Cerebellar nuclear complex (tissue), 1 donor: ENCODE results near the gene ANKRD50.

ENCODE experiments used
- DNase-seq, 2 experiments: peaks; one replicate each; lab custom pipeline; 2025; lab: John Stamatoyannopoulos, UW

ANKRD50 gene

DNA sequence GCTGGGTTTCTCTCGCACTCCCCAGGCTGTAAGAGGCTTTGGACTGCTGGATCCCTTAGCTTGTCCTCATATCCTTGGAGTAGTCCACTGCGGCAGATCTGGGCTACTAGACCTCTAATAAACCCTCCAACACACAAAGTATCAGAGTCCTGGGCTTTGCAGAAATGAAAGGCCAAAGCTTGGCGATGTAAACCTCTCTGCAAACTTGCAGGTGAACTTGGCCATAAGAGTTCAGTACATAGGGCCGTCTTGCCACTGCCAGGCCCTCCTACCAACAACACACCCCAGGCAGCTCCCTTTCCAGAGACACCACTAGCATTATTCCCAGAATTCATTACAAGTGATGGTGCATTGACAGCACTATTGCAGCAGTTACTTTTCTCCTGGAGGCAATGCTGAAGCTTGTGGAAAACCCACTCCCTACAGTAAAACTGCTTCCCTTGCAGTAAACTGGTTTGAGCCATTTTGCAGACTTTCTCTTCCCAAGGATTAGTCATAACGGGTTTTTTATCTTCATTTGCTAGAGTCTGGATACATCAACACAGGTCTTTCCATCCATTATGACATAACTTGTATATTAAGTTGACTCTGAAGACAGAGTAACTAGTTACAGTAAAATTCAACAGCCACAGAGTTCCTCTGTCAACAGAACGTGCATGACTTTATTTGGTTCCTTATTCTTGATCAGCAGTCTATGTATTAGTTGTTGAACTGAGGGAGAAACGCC is 2.4 kb downstream of the ANKRD50 start:
- DNase-seq, result no peak

DNA sequence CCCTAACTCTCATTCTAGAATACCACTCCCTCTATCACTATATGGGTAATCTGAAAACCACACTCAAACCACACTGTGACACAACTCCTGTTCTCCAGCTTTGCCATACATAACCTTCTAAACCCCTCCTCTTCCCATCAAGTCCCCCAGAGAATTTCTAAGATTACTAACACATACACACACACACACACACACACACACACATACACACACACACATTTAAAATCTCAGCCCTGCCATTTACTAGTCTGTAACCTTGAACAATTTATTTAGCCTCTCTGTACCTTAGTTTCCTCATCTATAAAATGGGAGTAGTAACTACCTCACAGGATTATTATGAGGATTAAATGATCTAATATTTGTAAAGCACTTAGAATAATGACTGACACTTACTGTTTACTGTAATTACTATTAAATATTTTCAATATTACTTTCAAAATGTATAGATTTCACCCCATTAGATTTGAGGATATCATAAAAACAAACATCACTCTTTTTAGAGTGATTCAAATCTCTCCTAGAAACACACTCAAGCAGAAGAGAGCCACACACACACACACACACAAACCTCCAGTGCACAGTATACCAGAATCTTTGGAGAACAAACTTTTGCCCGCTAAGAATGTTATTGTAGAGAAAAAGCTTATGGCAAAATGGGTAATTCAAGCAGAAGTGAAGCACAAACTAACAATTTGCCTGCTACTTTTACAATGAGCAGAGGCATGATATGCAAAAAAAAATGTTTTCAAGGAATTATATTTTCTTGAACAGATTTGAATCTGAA is 3.8 kb downstream of the ANKRD50 start:
- DNase-seq, result no peak

DNA sequence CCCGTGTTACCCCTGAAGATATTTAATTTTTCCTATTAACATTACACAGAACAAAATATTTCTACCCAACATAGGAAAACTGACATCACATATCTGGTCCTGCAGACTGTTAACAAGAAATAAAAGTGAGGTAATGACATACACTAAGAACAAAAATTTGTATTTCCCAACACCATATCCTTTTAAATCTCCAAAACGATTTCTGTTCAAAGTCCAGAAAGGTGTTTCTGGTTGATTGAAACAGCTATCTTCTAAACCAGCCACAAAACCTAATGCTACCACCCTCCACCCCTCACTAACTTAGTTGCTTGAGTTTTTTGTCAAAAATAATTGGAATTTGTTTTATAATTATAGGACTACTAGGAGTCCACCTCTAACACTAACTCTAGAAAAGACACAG is 7.1 kb downstream of the ANKRD50 start:
- DNase-seq, result no peak

DNA sequence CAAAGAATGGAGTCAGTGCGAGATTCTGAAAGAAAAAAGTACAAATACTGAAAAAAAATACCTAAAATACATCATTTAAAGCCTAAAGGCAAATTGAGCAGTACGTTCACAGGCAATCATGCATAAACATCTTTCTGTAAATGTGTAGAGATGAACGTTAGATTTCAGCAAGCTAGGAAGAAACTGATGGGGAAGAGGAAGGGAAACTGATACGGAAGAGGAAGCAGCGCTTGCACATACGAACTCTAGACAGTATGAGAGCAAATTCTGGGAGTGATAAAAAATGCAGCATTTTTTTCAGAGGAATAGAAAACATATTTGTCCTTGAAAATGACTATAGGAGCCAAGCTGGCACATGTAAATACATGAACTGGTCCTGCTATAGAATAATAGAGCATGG is 9.4 kb downstream of the ANKRD50 start:
- no peak for DNase-seq

DNA sequence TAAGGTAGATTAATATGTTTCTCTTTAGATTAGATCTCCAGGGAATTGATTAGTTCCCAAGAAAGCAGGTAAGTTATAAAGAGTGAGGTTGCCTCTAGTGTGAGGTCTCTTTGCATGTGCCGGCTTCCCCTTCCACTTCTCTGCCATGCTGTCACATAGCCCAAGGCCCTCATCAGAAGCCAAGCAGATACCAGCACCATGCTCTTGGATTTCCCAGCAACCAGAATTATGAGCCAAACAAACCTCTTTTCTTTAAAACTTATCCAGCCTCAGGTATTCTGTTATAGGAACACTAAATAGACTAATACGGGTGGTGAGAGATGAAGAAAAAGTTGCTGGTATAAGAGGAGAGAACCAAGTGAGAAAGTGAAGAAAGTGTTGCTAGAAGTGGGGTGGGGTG is 15.1 kb downstream of the ANKRD50 start:
- DNase-seq, result no peak

DNA sequence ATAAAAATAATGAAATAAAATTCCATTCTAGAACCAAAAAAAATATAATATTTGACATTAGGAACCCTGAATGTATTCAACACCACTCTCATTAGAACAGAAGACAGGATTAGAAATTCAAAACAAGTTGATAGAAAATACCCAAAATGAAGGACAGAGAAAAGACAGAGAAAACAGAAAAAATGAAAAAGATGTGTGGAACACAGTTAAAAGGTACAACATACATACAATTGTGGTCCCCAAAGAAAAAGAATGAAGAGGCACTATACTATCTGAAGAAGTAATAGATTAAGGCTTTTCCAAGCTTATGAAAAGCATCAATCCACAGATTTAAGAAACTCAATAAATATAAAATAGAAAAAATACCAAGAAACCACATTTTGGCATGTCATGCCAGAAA is 16.4 kb downstream of the ANKRD50 start:
- no peak for DNase-seq

DNA sequence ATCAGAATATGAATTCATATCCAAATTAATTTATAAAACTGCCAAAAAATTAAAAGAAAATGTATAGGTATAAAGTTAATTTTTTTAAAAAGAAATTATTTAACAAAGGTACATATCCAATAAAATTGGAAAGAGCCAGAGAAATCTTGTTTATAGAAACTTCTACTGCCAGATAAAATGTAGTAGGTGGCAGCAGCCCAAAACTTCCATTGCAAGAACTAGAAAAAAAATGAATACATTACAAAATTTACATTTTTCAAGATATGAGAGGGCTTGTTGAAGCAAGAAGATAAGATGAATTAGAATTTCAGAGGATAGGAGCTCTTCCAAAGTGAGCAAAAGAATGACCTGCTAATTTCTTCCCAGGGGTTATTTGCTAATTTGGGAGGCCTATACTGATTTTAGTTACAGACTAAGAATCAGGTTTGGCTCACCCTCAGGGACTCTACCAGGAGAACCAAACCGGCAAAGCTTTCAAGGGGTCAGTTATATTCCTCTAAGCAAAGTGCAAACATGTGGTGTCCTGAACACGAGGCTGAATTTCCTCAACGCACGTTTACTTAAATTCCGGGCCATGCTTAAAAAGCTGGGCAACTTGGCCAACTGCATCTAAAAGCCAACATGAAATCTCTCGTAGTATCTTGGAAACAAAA is 17.5 kb downstream of the ANKRD50 start:
- DNase-seq, result no peak

DNA sequence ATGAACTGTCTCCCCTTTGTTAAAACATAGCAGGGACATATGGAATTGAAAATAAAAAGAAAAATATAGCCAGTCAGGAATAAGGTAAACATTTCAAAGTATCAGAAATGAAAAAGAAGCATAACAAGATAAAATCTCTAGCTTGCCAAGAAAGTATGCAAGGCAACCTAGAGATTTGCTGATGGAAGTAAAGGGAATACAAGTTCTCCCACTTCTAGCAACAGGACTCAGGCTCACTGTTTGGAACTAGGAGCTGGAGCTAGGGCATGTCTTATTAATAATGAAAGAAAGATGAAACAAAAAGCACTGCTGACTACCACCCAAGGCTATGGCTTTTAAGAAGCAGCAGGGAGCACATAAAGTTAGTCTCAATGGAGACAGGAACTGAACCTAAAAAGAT is 18.2 kb downstream of the ANKRD50 start:
- DNase-seq, result no peak

DNA sequence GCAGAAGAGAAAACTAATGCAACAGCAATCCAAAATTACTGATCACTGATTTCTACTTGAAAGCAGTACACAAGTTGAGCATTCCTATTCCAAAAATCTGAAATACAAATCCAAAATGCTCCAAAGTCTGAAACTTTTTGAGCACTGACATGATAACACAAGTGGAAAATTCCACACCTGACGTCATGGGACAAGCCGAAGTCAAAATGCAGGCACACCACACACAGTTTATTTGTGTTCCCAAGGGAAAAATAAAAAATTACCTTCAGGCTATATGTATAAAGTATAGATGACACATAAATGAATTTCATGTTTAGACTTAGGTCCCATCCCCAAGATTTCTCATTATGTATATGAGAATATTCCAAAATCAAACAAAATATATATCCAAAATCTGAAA is 20.7 kb downstream of the ANKRD50 start:
- DNase-seq, result no peak

DNA sequence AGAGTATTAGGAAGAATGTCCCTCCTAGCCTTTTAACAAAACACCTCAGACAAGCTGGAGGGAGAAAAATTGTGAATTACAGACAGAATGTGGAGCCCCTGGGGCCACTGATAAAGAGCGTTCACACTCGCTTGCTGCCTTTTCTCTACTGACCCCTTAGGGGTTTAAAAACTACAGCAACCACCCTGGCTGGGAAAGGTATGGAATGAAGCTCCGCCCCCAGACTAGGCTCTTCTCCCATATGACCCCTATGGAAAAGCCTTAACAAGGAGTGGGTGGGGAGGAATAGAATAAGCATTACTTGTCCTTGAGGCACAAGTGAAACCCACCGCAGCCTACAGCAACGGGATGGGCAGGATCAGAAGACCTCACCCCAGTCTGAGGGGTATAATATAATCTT is 26.3 kb downstream of the ANKRD50 start:
- DNase-seq, result no peak

DNA sequence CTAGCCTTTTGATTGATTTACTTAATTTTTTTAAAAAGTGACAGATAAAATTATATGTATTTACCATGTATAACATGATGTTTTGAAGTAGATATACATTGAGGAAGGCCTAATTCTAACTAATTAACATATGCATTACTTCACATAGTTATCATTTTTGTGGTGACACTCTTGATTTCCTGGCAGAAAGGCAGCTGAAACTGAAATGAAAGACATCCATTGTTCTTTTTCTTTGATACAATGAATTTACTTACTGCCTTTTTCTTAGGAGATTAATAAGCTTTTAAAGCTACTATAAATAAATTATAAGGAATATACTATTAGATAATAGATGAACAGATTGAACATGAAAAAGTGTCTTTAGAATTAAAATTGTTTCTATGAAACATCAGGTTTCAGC is 26.7 kb downstream of the ANKRD50 start:
- no peak for DNase-seq

DNA sequence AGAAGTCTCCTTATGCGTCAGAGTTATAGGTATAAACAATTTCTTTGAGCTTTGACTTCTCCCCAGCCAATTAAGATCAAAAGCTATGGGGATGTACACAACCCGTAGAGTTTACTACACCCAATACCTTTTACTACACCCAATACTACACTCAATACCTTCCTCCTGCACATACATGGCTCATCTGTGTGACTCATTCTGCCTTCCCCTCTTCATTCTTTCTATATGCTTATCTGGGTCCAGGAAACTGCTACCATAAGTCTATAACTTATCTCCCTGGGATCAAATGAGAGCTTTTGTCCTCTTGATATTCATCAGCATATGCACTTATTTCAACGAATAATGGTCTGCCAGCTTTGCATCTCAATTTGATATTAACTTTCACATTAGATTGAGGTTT is 28.2 kb downstream of the ANKRD50 start:
- DNase-seq, result no peak

DNA sequence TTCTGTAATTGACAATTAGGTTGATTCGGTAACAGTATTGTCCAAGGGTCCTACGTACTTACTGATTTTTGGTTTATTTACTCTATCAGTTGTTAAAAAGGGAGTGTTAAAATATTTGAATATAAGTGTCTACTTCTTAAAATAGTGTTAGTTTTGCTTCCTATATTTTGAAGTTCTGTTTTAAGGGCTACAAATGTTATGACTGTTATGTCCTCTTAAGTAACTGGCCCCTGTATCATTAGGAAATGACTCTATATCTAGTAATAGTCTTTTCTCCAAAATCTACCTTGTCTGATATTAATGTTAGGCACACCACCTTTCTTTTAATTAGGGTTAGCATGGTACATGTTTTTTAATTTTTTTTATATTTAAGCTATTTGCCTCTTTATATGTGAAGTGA is 30.1 kb downstream of the ANKRD50 start:
- no peak for DNase-seq

DNA sequence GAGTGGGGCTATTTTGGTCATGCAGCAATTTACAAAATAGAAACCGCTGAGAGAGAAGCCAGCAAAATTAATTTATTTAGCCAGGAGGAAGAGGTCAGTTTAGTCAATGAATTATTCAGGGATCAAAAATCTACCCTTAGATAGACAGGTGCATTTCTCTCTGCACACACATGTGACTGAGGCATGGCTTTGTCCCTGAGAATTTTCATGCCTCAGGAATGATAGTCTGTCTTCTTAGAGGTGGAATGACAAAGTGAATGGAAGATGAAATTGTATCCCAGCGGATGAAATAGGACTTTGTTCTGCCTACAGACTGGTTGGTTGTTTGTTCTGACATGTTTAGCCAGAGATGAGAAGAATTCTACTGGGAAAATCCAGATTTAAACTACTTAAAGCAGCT is 46.0 kb downstream of the ANKRD50 start:
- DNase-seq, result no peak

DNA sequence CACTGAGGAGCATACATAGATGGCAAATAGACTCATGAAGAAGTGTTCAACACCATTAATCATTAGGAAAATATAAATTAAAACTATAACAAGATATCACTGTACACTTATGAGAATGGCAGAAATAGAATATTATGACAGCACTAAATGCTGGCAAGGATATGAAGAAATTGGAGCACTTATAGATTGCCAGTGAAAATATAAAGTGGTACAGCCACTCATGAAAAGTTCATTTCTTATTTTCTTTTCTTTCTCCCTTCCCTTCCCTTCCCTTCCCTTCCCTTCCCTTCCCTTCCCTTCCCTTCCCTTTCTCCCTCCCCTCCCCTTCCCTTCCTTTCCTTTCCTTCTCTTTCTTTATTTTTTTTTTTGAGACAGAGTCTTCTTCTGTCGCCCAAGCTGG is 53.7 kb downstream of the ANKRD50 start:
- DNase-seq, result no peak

DNA sequence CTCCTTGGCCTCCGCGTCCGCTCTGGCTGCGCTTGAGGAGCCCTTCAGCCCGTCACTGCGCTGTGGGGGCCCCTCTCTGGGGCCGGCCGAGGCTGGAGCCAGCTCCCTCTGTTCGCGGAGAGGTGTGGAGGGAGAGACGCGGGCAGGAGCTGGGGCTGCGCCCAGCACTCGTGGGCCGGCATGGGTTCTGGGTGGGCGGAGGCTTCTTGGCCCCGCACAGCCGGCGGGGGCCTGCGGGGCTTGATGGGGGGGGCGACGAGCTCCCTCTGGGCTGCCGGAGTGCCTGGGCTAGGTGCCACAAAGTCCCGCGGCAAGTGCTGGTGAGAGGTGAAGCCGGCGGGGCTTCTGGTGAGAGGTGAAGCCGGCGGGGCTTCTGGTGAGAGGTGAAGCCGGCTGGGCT is 61.9 kb downstream of the ANKRD50 start:
- DNase-seq, result no peak

DNA sequence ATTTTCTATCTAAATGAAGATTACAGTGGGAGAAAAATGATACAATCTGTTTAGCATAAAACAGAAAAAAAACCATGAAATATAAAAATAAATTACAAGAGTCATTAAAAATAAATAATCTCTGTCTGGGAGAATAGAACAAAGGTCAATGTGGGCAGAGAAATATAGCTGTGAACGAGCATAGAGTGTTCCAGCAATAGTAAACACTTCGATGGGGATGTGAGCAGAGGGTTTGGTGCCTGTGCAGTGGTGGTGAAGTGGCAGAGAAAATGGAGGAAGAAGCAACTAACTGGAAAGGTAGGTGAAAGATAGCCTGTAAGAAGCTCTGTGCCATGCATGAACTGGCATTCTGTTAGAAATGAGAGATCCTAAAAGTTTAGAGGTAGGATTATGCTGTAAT is 64.9 kb downstream of the ANKRD50 start:
- DNase-seq, result no peak

DNA sequence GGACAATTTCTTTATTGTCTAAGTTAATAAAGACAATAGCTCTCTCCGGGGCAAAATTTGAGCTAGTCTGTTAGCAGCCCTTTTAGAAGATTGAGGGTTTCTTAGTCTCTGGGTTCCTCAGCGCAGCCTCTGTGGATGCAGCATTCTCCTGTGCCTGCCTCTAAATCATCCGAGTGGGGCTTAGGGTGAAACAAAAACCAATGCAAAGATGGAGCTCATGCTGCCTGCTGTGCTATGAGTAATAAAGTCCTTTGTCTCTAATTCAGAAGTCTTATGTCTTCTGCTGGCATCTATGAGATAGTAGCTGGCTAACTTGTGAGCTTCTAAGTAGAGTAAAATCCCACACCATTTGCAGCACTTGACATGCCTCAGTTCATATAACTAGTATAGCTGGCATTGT is 67.9 kb downstream of the ANKRD50 start:
- DNase-seq, result no peak

DNA sequence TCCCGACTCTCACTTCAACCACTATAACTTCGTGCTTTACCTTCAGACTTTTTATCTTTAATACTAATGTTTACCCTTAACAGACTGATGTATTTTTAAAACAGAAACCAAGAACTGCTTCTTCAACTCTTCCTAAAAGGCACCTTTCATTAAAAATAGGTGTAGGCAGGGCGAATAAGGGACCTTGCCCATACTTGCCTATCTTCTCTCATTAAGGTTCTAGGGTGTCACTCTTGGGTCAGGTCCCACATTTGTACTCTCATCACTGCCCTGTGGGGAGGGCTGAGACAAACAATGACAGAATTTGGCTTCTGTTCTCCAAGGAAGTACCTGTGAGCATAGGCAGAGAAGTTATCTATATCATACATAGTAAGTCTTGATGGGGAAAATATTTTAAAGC is 69.7 kb downstream of the ANKRD50 start:
- DNase-seq, result no peak

DNA sequence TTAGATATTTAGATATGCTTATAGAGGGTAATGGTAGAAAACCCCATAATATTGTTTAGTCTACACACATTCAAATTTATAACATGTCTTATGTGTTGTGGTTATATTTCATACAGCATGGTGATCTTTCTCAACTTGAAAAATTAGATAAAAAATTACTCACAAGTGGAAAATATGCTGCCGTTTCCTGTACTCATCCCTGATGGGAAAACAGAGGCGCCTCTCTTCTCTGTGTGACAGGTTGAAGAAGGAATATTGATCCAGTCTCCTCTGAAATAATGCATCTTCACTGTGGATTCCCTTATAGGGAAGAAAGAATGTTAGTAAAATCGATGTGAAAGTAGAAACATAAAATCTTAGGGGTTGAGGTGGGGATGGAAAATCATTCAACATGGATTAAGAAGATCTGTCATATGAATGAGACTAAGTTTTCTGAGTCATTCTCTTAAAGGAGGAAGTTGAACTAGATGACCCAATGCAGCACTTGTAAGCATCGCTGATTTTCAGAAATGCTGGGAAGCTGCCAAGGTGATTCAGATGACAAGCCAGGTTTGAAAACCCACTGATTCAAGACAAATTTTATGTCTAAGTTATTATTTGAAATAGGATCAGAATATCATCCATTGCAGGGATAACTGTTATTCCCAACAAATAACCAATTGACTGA is 70.7 kb downstream of the ANKRD50 start:
- no peak for DNase-seq

DNA sequence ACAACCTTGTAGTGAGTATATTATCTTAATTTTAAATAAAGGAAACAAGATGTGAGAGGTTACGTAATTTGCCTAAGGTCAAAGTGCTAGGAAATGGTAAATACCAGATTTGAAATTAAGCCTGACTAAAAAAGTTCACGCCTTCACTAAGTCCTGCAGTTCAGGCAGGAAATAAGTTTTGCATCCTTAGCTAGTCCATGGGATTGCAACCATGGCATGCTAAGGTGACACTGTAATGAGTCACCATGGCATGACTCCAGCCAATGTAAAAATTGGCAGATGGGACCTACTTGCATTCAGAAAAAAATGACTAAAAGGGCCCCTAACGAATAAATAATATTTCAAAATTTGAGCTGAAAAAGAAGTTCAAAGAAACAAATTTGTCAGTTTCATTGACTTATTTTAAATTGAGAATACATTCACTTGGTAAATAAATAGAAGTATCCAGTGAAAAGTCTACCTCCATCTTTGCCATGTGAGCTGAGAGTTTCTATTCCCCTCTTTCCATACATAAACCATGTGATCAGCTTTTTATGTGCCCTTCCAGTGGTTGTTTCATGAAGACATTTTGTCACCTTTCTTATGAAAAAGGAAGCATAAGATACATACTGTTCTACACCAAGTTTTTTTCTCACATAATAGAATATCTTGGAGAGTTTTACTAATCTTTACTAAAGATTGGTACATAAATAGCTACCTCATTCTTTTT is 72.4 kb downstream of the ANKRD50 start:
- no peak for DNase-seq

DNA sequence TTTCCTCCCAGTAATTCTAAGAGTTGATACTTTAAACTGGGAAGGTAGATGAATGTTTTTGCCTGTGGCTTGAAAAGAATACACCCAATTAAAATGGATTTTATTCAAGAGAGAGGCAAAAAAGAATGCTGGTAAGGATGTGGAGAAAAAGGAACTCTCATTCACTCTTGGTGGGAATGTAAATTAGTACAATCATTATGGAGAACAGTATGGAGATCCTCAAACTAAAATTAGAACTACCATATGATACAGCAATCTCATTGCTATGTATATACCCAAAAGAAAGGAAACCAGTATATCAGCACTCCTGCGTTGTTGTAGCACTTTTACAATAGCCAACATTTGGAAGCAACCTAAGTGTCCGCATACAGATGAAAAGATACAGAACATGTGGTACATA is 75.2 kb downstream of the ANKRD50 start:
- DNase-seq, result no peak
